Mucosa of descending colon (tissue), 3 donors: ENCODE results near the gene XYLT2. TPM values are rescaled to one million over a fixed set of nuclear protein-coding genes. Genes with fewer than 3 reads are reported as not detected.

ENCODE experiments used
- ATAC-seq: fragments of 200-7000 bp; cut with Tn5 transposase; one replicate; pipeline ENCODE4 v1.9.1; 2020; ENCODE audit warnings: mild to moderate bottlenecking, moderate library complexity
- DNase-seq, 3 donors: peaks; one replicate each; pipeline ENCODE4 v3.0.0-alpha.2; 2020
- H3K36me3 ChIP-seq: fragments of 200-600 bp; one replicate; pipeline ENCODE4 v1.8.0; 2021; ENCODE audit warnings: low read depth, mild to moderate bottlenecking
- H3K4me1 ChIP-seq: fragments of 200-600 bp; one replicate; pipeline ENCODE4 v1.8.0; 2021; ENCODE audit warnings: low read depth, mild to moderate bottlenecking
- H3K4me3 ChIP-seq: fragments of 200-600 bp; one replicate; pipeline ENCODE4 v1.8.0; 2021; ENCODE audit warnings: mild to moderate bottlenecking
- H3K9me3 ChIP-seq: fragments of 200-600 bp; one replicate; pipeline ENCODE4 v1.8.0; 2021; ENCODE audit warnings: mild to moderate bottlenecking
- CTCF ChIP-seq: fragments of 200-600 bp; IDR thresholded peaks from one replicate; pipeline ENCODE4 v1.8.0; 2022; ENCODE audit warnings: antibody characterized with exemption, mild to moderate bottlenecking
- intact Hi-C, 2 donors: fragments of 100-400 bp; cut with DNase I in 1 of 2; cut with micrococcal nuclease in 1 of 2; formaldehyde crosslinking; loops; one replicate each; pipeline versions ENCODE4 v1.11.0 to v1.11.1; 2022; cut with DNase I, micrococcal nuclease
- total RNA-seq, 3 donors: library from RNA; stranded (reverse); fragmentation: NEBNext Ultra II Directional in 2 of 3; extraction: Animal tissue kit (Norgen Biotek cat#: 25700) in 2 of 3; gene quantifications; one replicate each; pipeline versions ENCODE4 v1.2.1 to v1.2.4, GENCODE V29; 2021 to 2023
- donor health status: DM: no; HTN: no; CAD: no; lungs with moderate emphysema.
- donor health status: DM: no; HTN: no; CAD: no.
- donor health status: DM: no; HTN: yes; CAD: no.

Gene XYLT2
- total RNA-seq, 3 donors from 2014 or later, result 14.7 to 20.0 (median 18.4) TPM

- Histone ChIP-seq H3K4me1 (peaks cover 5% of the 10 kb centered on the region), H3K9me3 (no peaks in the 10 kb centered on the region), H3K4me3 (no peak overlapping the region), H3K36me3 (peaks cover under 1% of the 10 kb centered on the region)
- no peak for TF ChIP-seq CTCF
- intact Hi-C loops, result loop anchor here in 1 of 2 donors (10.0 kb wide), 1 partner anchor 120 kb away; no protein-coding TSS in a partner anchor
- DNase-seq (no peak), ATAC-seq (no peak)
Measured at GRCh38 chr17:50364715-50365114, 18.8 kb downstream of the XYLT2 start.

GRCh38 chr17:50365165-50365564 lies 19.2 kb downstream of the XYLT2 start:
- no peak for TF ChIP-seq CTCF
- H3K9me3 ChIP-seq, result no peaks in the 10 kb centered on the region
- H3K4me3 ChIP-seq, result no peak overlapping the region
- intact Hi-C loops, result loop anchor here in 1 of 2 donors (10.0 kb wide), 1 partner anchor 120 kb away; no protein-coding TSS in a partner anchor
- ATAC-seq (no peak), DNase-seq (no peak)
- H3K4me1 ChIP-seq, result peaks cover 5% of the 10 kb centered on the region
- H3K36me3 ChIP-seq, result peaks cover 4% of the 10 kb centered on the region

GRCh38 chr17:50365649-50366393 lies 19.9 kb downstream of the XYLT2 start:
- ATAC-seq (no peak), DNase-seq (no peak)
- H3K9me3 ChIP-seq, result no peaks in the 10 kb centered on the region
- H3K36me3 ChIP-seq, result peaks cover 4% of the 10 kb centered on the region
- peaks cover 5% of the 10 kb centered on the region for H3K4me1 ChIP-seq
- intact Hi-C loops, result loop anchor here in 1 of 2 donors (10.0 kb wide), 1 partner anchor 119 kb away; no protein-coding TSS in a partner anchor
- no peak overlapping the region for H3K4me3 ChIP-seq
- TF ChIP-seq CTCF, result no peak

- ATAC-seq (no peak), DNase-seq (no peak)
- no peaks in the 10 kb centered on the region for H3K9me3 ChIP-seq
- intact Hi-C loops, result loop anchor here in 1 of 2 donors (10.0 kb wide), 1 partner anchor 117 kb away; no protein-coding TSS in a partner anchor
- no peak for TF ChIP-seq CTCF
- H3K4me3 ChIP-seq, result no peak overlapping the region
- H3K4me1 ChIP-seq, result peaks cover 10% of the 10 kb centered on the region
- H3K36me3 ChIP-seq, result peaks cover 4% of the 10 kb centered on the region
Measured at GRCh38 chr17:50367401-50367800, 21.5 kb downstream of the XYLT2 start.

- Histone ChIP-seq H3K9me3 (no peaks in the 10 kb centered on the region), H3K4me3 (no peak overlapping the region), H3K4me1 (peaks cover 11% of the 10 kb centered on the region), H3K36me3 (peaks cover 4% of the 10 kb centered on the region)
- intact Hi-C loops, result no loop called here
- ATAC-seq (no peak), DNase-seq (no peak)
- TF ChIP-seq CTCF, result no peak
Measured at GRCh38 chr17:50370052-50370451, 24.1 kb downstream of the XYLT2 start.
